ENCODE results near the gene TEX2. TPM values are rescaled to one million over a fixed set of nuclear protein-coding genes. Genes with fewer than 3 reads are reported as not detected.

The TEX2 gene
- total RNA-seq, 1 experiment from 2014 or later = 27.9 TPM

DNA sequence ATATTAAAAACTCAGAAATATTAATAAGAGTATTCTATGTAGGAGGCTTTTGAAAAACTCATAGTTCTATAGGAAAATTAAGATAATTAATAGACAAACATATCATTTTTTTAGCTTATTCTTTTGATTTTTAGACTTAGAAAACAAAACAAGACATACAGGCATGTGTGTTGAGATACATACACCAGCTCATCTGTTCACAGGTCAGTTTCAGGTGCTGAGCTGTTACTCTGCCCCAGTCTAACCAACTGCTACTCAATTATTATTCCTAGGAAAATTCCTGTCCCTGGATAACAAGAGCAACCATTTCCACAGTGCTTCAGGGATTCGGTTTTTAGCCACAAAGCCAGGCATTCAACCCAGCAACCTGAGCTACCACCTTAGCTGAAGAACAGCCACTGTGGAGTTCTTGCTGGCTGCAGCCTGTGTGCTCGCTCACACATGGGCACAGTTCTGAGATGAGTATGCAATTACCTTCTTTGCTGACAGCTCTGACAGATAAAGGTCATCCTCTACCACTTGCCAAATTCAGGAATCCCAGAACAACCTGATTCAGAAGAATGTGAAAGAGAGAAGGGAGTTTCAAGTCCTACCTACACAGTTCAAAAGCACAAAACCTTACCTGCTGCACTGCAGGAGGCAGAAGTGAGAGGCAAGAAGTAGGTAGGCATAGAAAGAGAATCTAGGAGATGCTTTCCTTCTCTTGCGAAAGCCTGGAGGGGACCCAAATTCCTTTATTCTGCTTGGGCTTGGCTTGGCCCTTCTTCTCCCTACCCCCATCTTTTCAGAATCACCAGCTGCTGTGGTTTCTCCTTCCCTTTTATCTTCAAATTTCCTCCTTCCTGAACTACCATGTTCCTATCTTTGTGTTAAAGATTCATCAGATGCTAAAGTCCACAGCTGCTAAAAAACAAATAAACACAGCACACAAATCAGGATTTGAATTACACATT is 62.7 kb downstream of the TEX2 start:
- H3K79me2 ChIP-seq (ENCODE audit: low read depth) = no peaks in the 10 kb centered on the region
- DNase-seq = peak in 1 of 2 experiments; percentile 14
- intact Hi-C loops (cut with micrococcal nuclease; ENCODE audit: unreplicated experiment) = loop anchor here (5.0 kb wide), 2 partner anchors 53 to 82 kb away; no protein-coding TSS in a partner anchor
- H2AFZ ChIP-seq = no peak overlapping the region
- H4K20me1 ChIP-seq (ENCODE audit: insufficient read depth) = no peaks in the 10 kb centered on the region
- peaks cover 11% of the 10 kb centered on the region for H3K4me1 ChIP-seq (replicated peaks; ENCODE audit: insufficient read depth)
- no peaks in the 10 kb centered on the region for H3K27me3 ChIP-seq (ENCODE audit: insufficient read depth, low read depth)
- ChIA-PET CTCF (no interaction called here), POLR2A (ENCODE audit: unreplicated experiment) (interaction anchor here (0.6 kb wide), 1 partner anchor 15 kb away, joined by 5 read pairs; no protein-coding TSS in a partner anchor)
- no peak overlapping the region for H3K4me2 ChIP-seq
- H3K4me3 ChIP-seq = no peak overlapping the region
- TF ChIP-seq EZH2 (IDR thresholded peaks at IDR 0.05; ENCODE audit: low read depth) = no peak
- no peak for TF ChIP-seq CTCF (conservative IDR thresholded peaks at IDR 0.05)
- no peaks in the 10 kb centered on the region for H3K36me3 ChIP-seq (ENCODE audit: low read depth)
- H3K9me3 ChIP-seq (ENCODE audit: insufficient read depth, low read depth) = no peaks in the 10 kb centered on the region
- H3F3A ChIP-seq (ENCODE audit: insufficient read depth, low read depth) = peaks cover 10% of the 10 kb centered on the region
- no peak overlapping the region for H3K27ac ChIP-seq
- BruUV-seq (replicated peaks) = no TSS peak
- H3K9me2 ChIP-seq (ENCODE audit: insufficient read depth) = no peaks in the 10 kb centered on the region

GRCh38 chr17:64198331-64199090 is 64.5 kb downstream of the TEX2 start:
- no peaks in the 10 kb centered on the region for H3K36me3 ChIP-seq (ENCODE audit: low read depth)
- CTCF ChIA-PET = no interaction called here
- no peak for DNase-seq
- H3K79me2 ChIP-seq (ENCODE audit: low read depth) = no peaks in the 10 kb centered on the region
- no peaks in the 10 kb centered on the region for H3K9me2 ChIP-seq (ENCODE audit: insufficient read depth)
- intact Hi-C loops (cut with micrococcal nuclease; ENCODE audit: unreplicated experiment) = no loop called here
- BruUV-seq (replicated peaks) = no TSS peak
- no peaks in the 10 kb centered on the region for H3K27me3 ChIP-seq (ENCODE audit: insufficient read depth, low read depth)
- no peak overlapping the region for H3K4me2 ChIP-seq
- H3K4me1 ChIP-seq (replicated peaks; ENCODE audit: insufficient read depth) = peaks cover 11% of the 10 kb centered on the region
- H3K27ac ChIP-seq = no peak overlapping the region
- H3K9me3 ChIP-seq (ENCODE audit: insufficient read depth, low read depth) = no peaks in the 10 kb centered on the region
- H3F3A ChIP-seq (ENCODE audit: insufficient read depth, low read depth) = peaks cover 15% of the 10 kb centered on the region
- no peaks in the 10 kb centered on the region for H4K20me1 ChIP-seq (ENCODE audit: insufficient read depth)
- POLR2A ChIA-PET (ENCODE audit: unreplicated experiment) = no interaction called here
- no peak for TF ChIP-seq CTCF (conservative IDR thresholded peaks at IDR 0.05)
- no peak overlapping the region for H3K4me3 ChIP-seq
- H2AFZ ChIP-seq = no peak overlapping the region

- H2AFZ ChIP-seq = no peak overlapping the region
- intact Hi-C loops (cut with micrococcal nuclease; ENCODE audit: unreplicated experiment) = no loop called here
- TF ChIP-seq CTCF (conservative IDR thresholded peaks at IDR 0.05) = no peak
- TF ChIP-seq EZH2 (IDR thresholded peaks at IDR 0.05; ENCODE audit: low read depth) = no peak
- H3F3A ChIP-seq (ENCODE audit: insufficient read depth, low read depth) = 0 out of 2 replicates have a peak, but pooled peaks cover 5% of the 10 kb centered on the region
- H3K4me2 ChIP-seq = no peak overlapping the region
- no peaks in the 10 kb centered on the region for H3K4me1 ChIP-seq (replicated peaks; ENCODE audit: insufficient read depth)
- H4K20me1 ChIP-seq (ENCODE audit: insufficient read depth) = no peaks in the 10 kb centered on the region
- no peak for DNase-seq
- no peaks in the 10 kb centered on the region for H3K9me2 ChIP-seq (ENCODE audit: insufficient read depth)
- H3K27ac ChIP-seq = no peak overlapping the region
- H3K36me3 ChIP-seq (ENCODE audit: low read depth) = no peaks in the 10 kb centered on the region
- CTCF ChIA-PET = no interaction called here
- no peaks in the 10 kb centered on the region for H3K79me2 ChIP-seq (ENCODE audit: low read depth)
- H3K4me3 ChIP-seq = no peak overlapping the region
- no TSS peak for BruUV-seq (replicated peaks)
- no peaks in the 10 kb centered on the region for H3K27me3 ChIP-seq (ENCODE audit: insufficient read depth, low read depth)
- POLR2A ChIA-PET (ENCODE audit: unreplicated experiment) = interaction anchor here (0.7 kb wide), 2 partner anchors 19 to 46 kb away, joined by 3 to 22 read pairs; no protein-coding TSS in a partner anchor
- no peaks in the 10 kb centered on the region for H3K9me3 ChIP-seq (ENCODE audit: insufficient read depth, low read depth)
Observed at GRCh38 chr17:64196601-64197000, 66.5 kb downstream of the TEX2 start.

Measured in PC-9 (cell line).